K562 (cell line): ENCODE data around the gene CRABP1.

Source experiments
- ARID2 ChIP-seq: fragments of 450-650 bp; IDR thresholded peaks from 2 replicates; pipeline ENCODE4 v1.6.1; 2017; ENCODE audit warnings: antibody characterized with exemption, mild to moderate bottlenecking
- CTCF ChIP-seq, 3 experiments: IDR thresholded peaks in 2 of 3; conservative IDR thresholded peaks in 1 of 3; 2 replicates each; pipeline ENCODE4 v1.5.1; 2011 to 2012; ENCODE audit warnings: low read length in 3 of 3, mild to moderate bottlenecking in 3 of 3, control low read depth in 2 of 3, improper control_type of control experiment in 1 of 3, inconsistent platforms in 1 of 3, low read depth in 1 of 3, mixed read lengths in 1 of 3, moderate library complexity in 1 of 3; ENCODE audit not compliant: insufficient read depth in 2 of 3
- E2F3 ChIP-seq: fragments of 250-450 bp; sonication (Bioruptor Pico); IDR thresholded peaks from 2 replicates; pipeline ENCODE4 v1.4.0; 2020; ENCODE audit warnings: mild to moderate bottlenecking
- SREBF2 ChIP-seq: sonication (generic); formaldehyde crosslinking; IDR thresholded peaks from 2 replicates; pipeline ENCODE4 v1.4.0; 2020; ENCODE audit warnings: mild to moderate bottlenecking, missing genetic modification reagents
- ZNF174 ChIP-seq: fragments of 250-450 bp; sonication (Bioruptor Pico); IDR thresholded peaks from 2 replicates; pipeline ENCODE4 v1.4.0; 2020; ENCODE audit warnings: mild to moderate bottlenecking

- TF ChIP-seq ARID2 (no peak), ZNF174 (no peak), CTCF (IDR thresholded peaks at IDR 0.05 in 2 of 3, conservative IDR thresholded peaks at IDR 0.05 in 1 of 3; ENCODE audit: insufficient read depth in 2 of 3, low read depth in 1 of 3, low read length in 3 of 3) (no peak), SREBF2 (CRISPR knock-in tag) (no peak), E2F3 (CRISPR knock-in tag) (no peak)
Measured at GRCh38 chr15:78390826-78391225, 50.7 kb downstream of the CRABP1 start.
